H1 (cell line): ENCODE data around the gene NTRK2. TPM values are rescaled to one million over a fixed set of nuclear protein-coding genes. Genes with fewer than 3 reads are reported as not detected.

Experiments
- CTCF ChIA-PET: fragments of 300-600 bp; sonication (Branson Sonifier 250); formaldehyde crosslinking; loops from one replicate; lab custom pipeline; 2021; ENCODE audit not compliant: partially characterized antibody; lab: Charles Lee
- POLR2A ChIA-PET: fragments of 300-600 bp; sonication (Branson Sonifier 250); formaldehyde crosslinking; loops from one replicate; lab custom pipeline; 2021; ENCODE audit warnings: inconsistent platforms; ENCODE audit not compliant: partially characterized antibody; lab: Charles Lee
- DNase-seq, 2 experiments: peaks; one replicate each; pipeline versions ENCODE4 v3.0.0 to v3.0.0-alpha.2; 2010 to 2022; ENCODE audit warnings: low spot score in 2 of 2, low read depth in 1 of 2, mixed read lengths in 1 of 2
- FAIRE-seq: peaks from 2 replicates; lab custom pipeline; 2011; peaks lifted over from hg19 to GRCh38; lab: Jason Lieb, UNC
- H2AFZ ChIP-seq: 2 replicates; pipeline ENCODE4 v1.8.1; 2012; ENCODE audit warnings: low read length, inconsistent platforms
- H2AK5ac ChIP-seq: 2 replicates; pipeline ENCODE4 v1.6.1; 2013; ENCODE audit warnings: low read depth, low read length
- H2BK120ac ChIP-seq: replicated peaks from 2 replicates; pipeline ENCODE3; 2013; ENCODE audit warnings: low read depth, low read length, inconsistent platforms
- H2BK12ac ChIP-seq: 2 replicates; pipeline ENCODE4 v1.6.1; 2013; ENCODE audit warnings: low read depth, low read length
- H2BK15ac ChIP-seq: 2 replicates; pipeline ENCODE4 v1.6.1; 2013; ENCODE audit warnings: low read length
- H2BK20ac ChIP-seq: 2 replicates; pipeline ENCODE4 v1.6.1; 2013; ENCODE audit warnings: low read length
- H2BK5ac ChIP-seq: 2 replicates; pipeline ENCODE4 v1.6.1; 2013; ENCODE audit warnings: low read depth, low read length
- H3K14ac ChIP-seq: 2 replicates; pipeline ENCODE4 v1.6.1; 2013; ENCODE audit warnings: inconsistent platforms; ENCODE audit not compliant: insufficient read length
- H3K18ac ChIP-seq: 2 replicates; pipeline ENCODE4 v1.6.1; 2013; ENCODE audit warnings: low read length; ENCODE audit errors: extremely low read depth
- H3K23ac ChIP-seq: 2 replicates; pipeline ENCODE4 v1.6.1; 2013; ENCODE audit warnings: inconsistent platforms; ENCODE audit not compliant: insufficient read length
- H3K23me2 ChIP-seq: 2 replicates; pipeline ENCODE4 v1.6.1; 2013; ENCODE audit warnings: low read depth, low read length
- H3K27ac ChIP-seq: 2 replicates; pipeline ENCODE4 v1.6.1; 2011; ENCODE audit warnings: low read depth, low read length, inconsistent platforms
- H3K27me3 ChIP-seq, 4 experiments: replicated peaks in 1 of 4; 1 replicate in 1 of 4; 2 replicates in 3 of 4; pipeline versions ENCODE4 v1.6.1 to v1.8.1; 2011 to 2013; ENCODE audit warnings: low read length in 3 of 4, mild to moderate bottlenecking in 3 of 4, inconsistent platforms in 2 of 4, mixed read lengths in 2 of 4, moderate library complexity in 1 of 4; ENCODE audit not compliant: control insufficient read depth in 3 of 4, insufficient read depth in 3 of 4; ENCODE audit errors: extremely low read depth in 1 of 4
- H3K36me3 ChIP-seq, 4 experiments: 2 replicates each; pipeline versions ENCODE4 v1.6.1 to v1.8.1; 2011 to 2013; ENCODE audit warnings: mild to moderate bottlenecking in 4 of 4, low read length in 3 of 4, moderate library complexity in 2 of 4, control low read depth in 1 of 4, inconsistent platforms in 1 of 4; ENCODE audit not compliant: insufficient read depth in 4 of 4, control insufficient read depth in 2 of 4
- H3K4ac ChIP-seq: replicated peaks from 2 replicates; pipeline ENCODE3; 2013; ENCODE audit warnings: low read length, low read depth, mixed read lengths, inconsistent platforms; ENCODE audit not compliant: insufficient read length
- H3K4me1 ChIP-seq, 4 experiments: replicated peaks in 1 of 4; 1 replicate in 1 of 4; 2 replicates in 3 of 4; pipeline versions ENCODE4 v1.6.1 to v1.8.1; 2011 to 2013; ENCODE audit warnings: low read length in 3 of 4, inconsistent platforms in 2 of 4, mixed read lengths in 1 of 4; ENCODE audit not compliant: insufficient read depth in 4 of 4, control insufficient read depth in 3 of 4
- H3K4me2 ChIP-seq, 2 experiments: 2 replicates each; pipeline versions ENCODE4 v1.6.1 to v1.8.1; 2011 to 2013; ENCODE audit warnings: low read depth in 2 of 2, low read length in 2 of 2, control low read depth in 1 of 2, inconsistent platforms in 1 of 2, mild to moderate bottlenecking in 1 of 2; ENCODE audit not compliant: insufficient read depth in 1 of 2
- H3K4me3 ChIP-seq, 4 experiments: fragments of 200-600, 300-600 bp in 1 of 4; sonication (generic), shearing (Covaris generic), sonication (Bioruptor Twin) in 1 of 4; 2 replicates each; pipeline versions ENCODE4 v1.5.1 to v1.8.1; 2011 to 2016; ENCODE audit warnings: low read length in 4 of 4, low read depth in 3 of 4, control low read depth in 2 of 4, inconsistent platforms in 2 of 4, mild to moderate bottlenecking in 2 of 4, mixed read lengths in 1 of 4, moderate library complexity in 1 of 4; ENCODE audit not compliant: insufficient read depth in 2 of 4; ENCODE audit errors: extremely low read depth in 1 of 4
- H3K56ac ChIP-seq: replicated peaks from 2 replicates; pipeline ENCODE3; 2013; ENCODE audit warnings: low read depth, mild to moderate bottlenecking, mixed read lengths, low read length, inconsistent platforms; ENCODE audit not compliant: insufficient read length
- H3K79me1 ChIP-seq: 2 replicates; pipeline ENCODE4 v1.6.1; 2013; ENCODE audit warnings: low read depth, low read length, control low read depth
- H3K79me2 ChIP-seq, 2 experiments: 2 replicates each; pipeline versions ENCODE4 v1.6.1 to v1.8.1; 2012 to 2013; ENCODE audit warnings: low read length in 2 of 2, mild to moderate bottlenecking in 2 of 2, inconsistent platforms in 1 of 2; ENCODE audit not compliant: insufficient read depth in 2 of 2, control insufficient read depth in 1 of 2
- H3K9ac ChIP-seq, 4 experiments: replicated peaks in 1 of 4; 1 replicate in 1 of 4; 2 replicates in 3 of 4; pipeline versions ENCODE4 v1.6.1 to v1.8.1; 2011 to 2013; ENCODE audit warnings: low read depth in 3 of 4, low read length in 3 of 4, control low read depth in 2 of 4, mild to moderate bottlenecking in 2 of 4, moderate library complexity in 2 of 4, inconsistent platforms in 1 of 4; ENCODE audit errors: extremely low read depth in 1 of 4
- H3K9me3 ChIP-seq, 2 experiments: 2 replicates each; pipeline versions ENCODE4 v1.6.1 to v1.8.1; 2012 to 2013; ENCODE audit warnings: mild to moderate bottlenecking in 2 of 2, moderate library complexity in 2 of 2, control low read depth in 1 of 2, inconsistent platforms in 1 of 2, low read depth in 1 of 2, low read length in 1 of 2, mixed read lengths in 1 of 2; ENCODE audit not compliant: insufficient read depth in 2 of 2
- H4K20me1 ChIP-seq, 2 experiments: replicated peaks in 1 of 2; 2 replicates each; pipeline versions ENCODE3 to v1.8.1; 2011 to 2013; ENCODE audit warnings: inconsistent platforms in 2 of 2, low read length in 2 of 2, mild to moderate bottlenecking in 1 of 2; ENCODE audit not compliant: insufficient read depth in 2 of 2, control insufficient read depth in 1 of 2
- H4K5ac ChIP-seq: 2 replicates; pipeline ENCODE4 v1.6.1; 2013; ENCODE audit warnings: low read length, low read depth, mixed read lengths, inconsistent platforms; ENCODE audit not compliant: insufficient read length
- H4K8ac ChIP-seq: 2 replicates; pipeline ENCODE4 v1.8.0; 2013; ENCODE audit warnings: mild to moderate bottlenecking, moderate library complexity, low read length, inconsistent platforms; ENCODE audit not compliant: insufficient read depth; ENCODE audit errors: extremely low read depth
- H4K91ac ChIP-seq: replicated peaks from 2 replicates; pipeline ENCODE3; 2013; ENCODE audit warnings: low read length, mixed read lengths, inconsistent platforms; ENCODE audit not compliant: insufficient read length
- BACH1 ChIP-seq: IDR thresholded peaks from 2 replicates; pipeline ENCODE4 v1.6.1; 2012; ENCODE audit warnings: low read length, improper control_type of control experiment
- CHD2 ChIP-seq: IDR thresholded peaks from 2 replicates; pipeline ENCODE4 v1.6.1; 2012; ENCODE audit warnings: low read length, improper control_type of control experiment
- RNF2 ChIP-seq: fragments of 200-900, 300-1000 bp; sonication (generic); IDR thresholded peaks from 2 replicates; pipeline ENCODE4 v1.7.1; 2016; ENCODE audit warnings: borderline replicate concordance, low read depth, mild to moderate bottlenecking, antibody characterized with exemption, low read length; ENCODE audit not compliant: poor library complexity, severe bottlenecking; ENCODE audit errors: missing control alignments
- TBP ChIP-seq: IDR thresholded peaks from 2 replicates; pipeline ENCODE4 v1.6.1; 2011; ENCODE audit warnings: low read depth, low read length, improper control_type of control experiment
- WGBS, 2 experiments: shearing (Covaris generic) in 1 of 2; methylation state at CpG; one replicate each; pipeline versions ENCODE4 v1.1.6 to v1.1.7; 2013 to 2015; ENCODE audit warnings: low lambda C conversion rate in 2 of 2, mixed read lengths in 2 of 2, inconsistent platforms in 1 of 2, low coverage in 1 of 2, missing lambda C conversion rate in 1 of 2; ENCODE audit not compliant: insufficient replicate concordance in 2 of 2, insufficient coverage in 1 of 2, insufficient read length in 1 of 2; ENCODE audit errors: extremely low coverage in 1 of 2, missing lambda C conversion rate in 1 of 2; 5-methylcytosine and 5-hydroxymethylcytosine counted together
- polyA plus RNA-seq, 7 experiments: library from polyadenylated mRNA; depleted of rRNA in 3 of 7; stranded (reverse) in 5 of 7; unstranded in 2 of 7; fragments of >200 nt in 5 of 7; fragments of 200-250 nt in 2 of 7; gene quantifications; 1 replicate in 5 of 7; 2 replicates in 1 of 7; 4 replicates in 1 of 7; pipeline versions ENCODE4 v1.2.1 to v1.2.3, GENCODE V29; 2011 to 2013; ENCODE audit warnings: missing spikeins in 2 of 7, mixed read lengths in 2 of 7
- total RNA-seq: library from RNA; stranded (reverse); fragmentation: NEBNext Ultra II Directional; extraction: Animal tissue kit (Norgen Biotek cat#: 25700); gene quantifications from 2 replicates; pipeline ENCODE4 v1.2.1, GENCODE V29; 2021

NTRK2 gene
- total and polyA plus RNA-seq, 2 of the 8 experiments (the other 6 are each of a cell fraction or from before 2014, with no cell fraction given): 0.03 to 0.04 TPM

DNA sequence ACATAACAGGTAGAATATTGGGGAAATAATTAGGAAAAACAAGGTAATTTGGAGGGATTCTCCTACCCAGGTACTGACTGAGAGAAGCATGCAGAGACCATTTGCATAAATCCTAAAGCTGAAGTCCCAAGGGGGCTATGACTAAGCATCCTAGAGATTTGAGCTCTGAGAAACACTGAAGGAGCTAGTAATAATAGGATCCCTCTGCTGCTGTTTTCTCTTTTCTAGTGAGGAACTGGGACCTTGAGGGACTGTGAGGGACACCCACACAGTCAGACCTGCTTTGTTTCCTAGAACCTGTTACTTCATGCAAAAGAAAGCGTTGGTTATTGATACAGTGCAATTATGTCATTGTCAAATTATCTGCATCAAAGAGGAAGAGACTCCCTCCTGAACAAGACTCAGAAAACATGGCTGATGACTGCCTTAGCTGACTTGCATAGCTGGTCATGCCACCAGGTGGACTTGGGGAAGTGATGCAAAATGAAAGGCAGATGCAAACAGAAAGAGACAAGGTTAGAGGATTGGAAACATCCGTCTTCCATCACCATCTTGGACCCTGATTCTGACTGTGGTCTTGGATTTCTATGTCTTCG, 335.4 kb downstream of the NTRK2 start:
- Histone ChIP-seq H3K23me2 (no peaks in the 10 kb centered on the region), H4K8ac (no peak overlapping the region), H3K27ac (no peak overlapping the region), H2BK120ac (no peak overlapping the region), H3K56ac (no peak overlapping the region), H2BK5ac (no peak overlapping the region), H3K4ac (no peak overlapping the region), H4K5ac (no peak overlapping the region), H2BK20ac (no peak overlapping the region), H2AFZ (peak overlapping the region; percentile 40; the same call in 1 of the 2 replicates), H3K18ac (no peak overlapping the region), H3K4me3 (no peak overlapping the region), H3K9me3 (peaks cover 10 to 14% of the 10 kb centered on the region in 2 experiments), H3K23ac (no peak overlapping the region), H2BK12ac (no peak overlapping the region), H4K20me1 (no peaks in the 10 kb centered on the region), H3K36me3 (no peaks in the 10 kb centered on the region), H2AK5ac (no peak overlapping the region), H3K27me3 (peaks cover 0 to 3% (median 0%) of the 10 kb centered on the region in 4 experiments; a peak in 3 of 7 replicates), H2BK15ac (no peak overlapping the region), H3K14ac (no peak overlapping the region), H3K79me2 (no peaks in the 10 kb centered on the region; a peak in 1 of 4 replicates), H3K79me1 (no peaks in the 10 kb centered on the region), H3K9ac (no peak overlapping the region), H4K91ac (no peak overlapping the region), H3K4me2 (no peak overlapping the region), H3K4me1 (peaks cover 0 to 17% (median 5%) of the 10 kb centered on the region in 4 experiments; a peak in 4 of 7 replicates)
- no peak for TF ChIP-seq CHD2
- TF ChIP-seq RNF2: no peak
- TF ChIP-seq TBP: no peak
- TF ChIP-seq BACH1: peak; percentile 35; the same call in 1 of the 2 replicates
- WGBS, 2 experiments: 52% methylated on average over 3 of the region's 3 CpGs; no CpG with 5 or more reads in 1 of the 2 experiments
- POLR2A ChIA-PET: no interaction called here
- CTCF ChIA-PET: interaction anchor here (0.6 to 3.5 kb wide), 10 partner anchors 8 to 604 kb away, joined by 3 to 20 read pairs (median 4); no protein-coding TSS in a partner anchor
- no peak for DNase-seq
- FAIRE-seq: no peak
